ENCODE measurements around the gene TNRC18.

Gene TNRC18

DNA sequence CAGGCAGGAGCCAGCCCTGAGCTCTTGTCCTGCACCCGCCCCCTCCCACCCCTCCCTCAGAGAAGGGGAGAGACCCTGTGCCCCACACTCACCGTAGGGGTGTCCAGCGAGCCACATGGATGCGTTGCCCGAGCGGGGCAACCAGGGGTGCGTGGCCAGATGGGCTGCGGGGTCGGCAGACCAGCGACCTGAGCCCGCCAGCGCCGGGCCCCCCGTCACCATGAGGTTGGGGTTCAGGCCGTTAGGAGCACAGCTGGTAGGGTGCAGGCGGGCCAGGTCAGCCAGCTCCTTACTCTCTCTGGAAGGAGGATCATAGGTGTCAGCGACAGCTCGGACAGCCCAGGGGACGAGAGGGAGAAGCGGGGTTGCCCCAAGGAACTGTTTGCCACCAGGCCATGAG lies 46.4 kb downstream of the TNRC18 start:
- no peaks in the 10 kb centered on the region; the same call in 1 of the 2 replicates for H3K36me3 ChIP-seq
- peaks cover 3% of the 10 kb centered on the region for H3K4me1 ChIP-seq
- TF ChIP-seq, protein P1, sequence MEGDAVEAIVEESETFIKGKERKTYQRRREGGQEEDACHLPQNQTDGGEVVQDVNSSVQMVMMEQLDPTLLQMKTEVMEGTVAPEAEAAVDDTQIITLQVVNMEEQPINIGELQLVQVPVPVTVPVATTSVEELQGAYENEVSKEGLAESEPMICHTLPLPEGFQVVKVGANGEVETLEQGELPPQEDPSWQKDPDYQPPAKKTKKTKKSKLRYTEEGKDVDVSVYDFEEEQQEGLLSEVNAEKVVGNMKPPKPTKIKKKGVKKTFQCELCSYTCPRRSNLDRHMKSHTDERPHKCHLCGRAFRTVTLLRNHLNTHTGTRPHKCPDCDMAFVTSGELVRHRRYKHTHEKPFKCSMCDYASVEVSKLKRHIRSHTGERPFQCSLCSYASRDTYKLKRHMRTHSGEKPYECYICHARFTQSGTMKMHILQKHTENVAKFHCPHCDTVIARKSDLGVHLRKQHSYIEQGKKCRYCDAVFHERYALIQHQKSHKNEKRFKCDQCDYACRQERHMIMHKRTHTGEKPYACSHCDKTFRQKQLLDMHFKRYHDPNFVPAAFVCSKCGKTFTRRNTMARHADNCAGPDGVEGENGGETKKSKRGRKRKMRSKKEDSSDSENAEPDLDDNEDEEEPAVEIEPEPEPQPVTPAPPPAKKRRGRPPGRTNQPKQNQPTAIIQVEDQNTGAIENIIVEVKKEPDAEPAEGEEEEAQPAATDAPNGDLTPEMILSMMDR (IDR thresholded peaks at IDR 0.05; ENCODE audit: low read depth, low read length) = no peak
- H3K9me3 ChIP-seq = no peaks in the 10 kb centered on the region
- no peak overlapping the region for H3K4me3 ChIP-seq (ENCODE audit: low read depth, low read length)
- DNase-seq = no peak
- H3K27me3 ChIP-seq = no peaks in the 10 kb centered on the region

DNA sequence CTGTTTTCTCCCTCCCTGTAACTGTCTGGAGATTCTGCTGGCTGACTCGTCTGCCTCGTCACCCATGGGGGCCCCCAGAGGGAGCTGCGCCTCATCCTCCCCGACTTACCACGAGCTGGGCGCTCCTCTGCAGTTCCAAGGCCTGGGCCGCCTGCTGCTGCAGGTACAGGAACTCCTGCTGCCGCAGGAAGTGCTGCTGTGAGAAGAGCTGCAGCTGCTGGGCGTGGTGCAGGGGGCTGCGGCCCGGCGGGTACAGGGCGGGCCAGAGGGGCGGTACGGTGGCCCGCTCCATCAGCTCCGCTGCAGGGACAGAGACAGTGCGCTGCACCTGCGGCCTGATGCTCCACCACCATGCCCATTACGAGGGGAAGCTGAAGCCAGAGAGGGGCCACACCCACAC lies 47.7 kb downstream of the TNRC18 start:
- TF ChIP-seq, protein P1 (IDR thresholded peaks at IDR 0.05; ENCODE audit: low read depth, low read length) = no peak

DNA sequence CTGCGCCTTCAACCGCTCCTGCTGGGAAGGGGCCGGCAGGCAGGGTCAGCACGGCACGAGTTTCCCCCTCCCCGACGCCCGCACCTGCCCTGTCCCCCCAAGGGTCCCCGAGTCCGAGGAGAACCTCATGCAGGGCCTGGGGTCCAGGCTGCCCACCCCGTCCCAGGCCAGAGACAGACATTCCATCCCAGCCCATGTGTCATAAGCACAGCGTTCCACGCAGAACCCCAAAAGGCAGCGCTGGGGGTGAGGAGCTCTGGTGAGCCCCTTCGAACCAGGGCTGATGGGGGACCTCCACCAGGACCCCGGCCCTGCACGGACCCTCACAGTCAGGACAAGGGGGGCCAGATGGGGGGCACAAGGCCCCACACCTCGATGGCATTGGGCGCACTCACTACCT lies 49.2 kb downstream of the TNRC18 start:
- DNase-seq = no peak
- Histone ChIP-seq H3K4me3 (ENCODE audit: low read depth, low read length) (no peak overlapping the region), H3K36me3 (peaks cover 6% of the 10 kb centered on the region), H3K4me1 (no peaks in the 10 kb centered on the region), H3K27me3 (no peaks in the 10 kb centered on the region), H3K9me3 (no peaks in the 10 kb centered on the region)
- TF ChIP-seq, protein P1 (IDR thresholded peaks at IDR 0.05; ENCODE audit: low read depth, low read length) = no peak

More for the DNA sequence above, 47.7 kb downstream of the TNRC18 start:
- no peaks in the 10 kb centered on the region for H3K4me1 ChIP-seq
- no peak for DNase-seq
- no peaks in the 10 kb centered on the region for H3K27me3 ChIP-seq
- no peaks in the 10 kb centered on the region; the same call in 1 of the 2 replicates for H3K36me3 ChIP-seq
- H3K4me3 ChIP-seq (ENCODE audit: low read depth, low read length) = no peak overlapping the region
- H3K9me3 ChIP-seq = no peaks in the 10 kb centered on the region

DNA sequence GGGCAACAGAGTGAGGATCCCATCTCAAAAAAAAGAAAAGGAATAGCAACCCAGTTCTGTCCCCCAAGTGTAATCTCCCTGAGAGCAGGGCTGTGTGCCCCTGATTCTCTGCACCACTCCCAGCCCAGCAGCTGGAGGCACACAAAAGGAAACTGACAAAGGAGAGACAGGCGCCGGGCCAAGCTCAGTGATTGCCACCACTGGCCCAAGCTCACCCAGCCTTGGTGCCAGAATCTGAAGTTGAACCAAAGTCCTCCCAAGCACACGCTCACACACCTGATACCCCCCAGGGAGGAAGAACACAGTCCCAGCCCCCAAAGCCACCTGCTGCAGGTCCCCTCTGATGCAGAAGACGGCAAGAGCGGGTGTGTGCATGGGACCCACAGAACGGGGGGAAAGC lies 50.3 kb downstream of the TNRC18 start:
- DNase-seq = no peak
- H3K27me3 ChIP-seq = no peaks in the 10 kb centered on the region
- H3K36me3 ChIP-seq = peaks cover 6% of the 10 kb centered on the region
- H3K4me3 ChIP-seq (ENCODE audit: low read depth, low read length) = no peak overlapping the region
- no peaks in the 10 kb centered on the region for H3K9me3 ChIP-seq
- TF ChIP-seq, protein P1 (IDR thresholded peaks at IDR 0.05; ENCODE audit: low read depth, low read length) = no peak
- no peaks in the 10 kb centered on the region for H3K4me1 ChIP-seq

DNA sequence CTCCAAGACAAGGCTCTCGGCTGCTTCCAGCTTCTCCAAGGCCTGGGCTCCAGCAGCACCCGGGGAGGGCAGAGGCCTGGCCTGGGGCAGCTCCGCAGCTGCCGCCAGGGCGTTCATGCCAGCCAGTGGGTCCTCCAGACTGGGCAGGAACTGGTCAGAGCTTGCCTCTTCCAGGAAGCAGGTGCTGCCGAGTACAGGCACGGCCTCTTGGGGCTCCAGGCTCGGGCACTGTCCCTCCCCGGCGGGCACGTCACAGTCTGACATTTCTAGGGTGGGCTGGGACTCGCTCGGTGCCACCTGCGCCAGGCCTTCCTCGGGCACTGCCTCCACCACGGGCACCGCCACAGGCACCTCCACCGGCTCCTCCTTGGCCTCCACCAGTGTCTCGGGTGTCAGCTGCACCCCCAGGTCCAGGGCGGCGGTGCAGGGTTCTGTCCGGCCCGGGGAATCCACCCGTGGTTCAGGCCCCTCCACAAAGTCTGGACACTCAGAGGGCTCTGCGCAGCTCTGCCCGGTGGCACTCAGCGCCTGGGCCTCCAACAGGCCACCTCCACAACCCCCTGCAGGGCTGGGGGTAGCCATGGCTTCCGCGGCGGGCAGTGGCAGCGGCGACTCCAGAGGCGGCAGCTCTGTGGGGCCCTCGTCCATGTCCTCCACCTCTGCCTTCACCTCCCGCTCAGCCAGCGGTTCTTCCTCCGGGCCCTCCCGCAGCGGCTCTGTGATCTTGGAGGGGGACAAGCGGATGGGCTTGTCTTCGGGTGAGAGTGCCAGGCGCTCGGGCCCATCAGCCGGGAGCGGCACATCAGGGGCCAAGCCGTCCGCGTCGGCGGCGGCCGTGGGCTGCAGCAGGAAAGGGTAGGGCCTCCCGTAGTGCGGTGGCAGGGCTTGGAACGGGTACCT lies 52.9 kb downstream of the TNRC18 start:
- no peaks in the 10 kb centered on the region for H3K27me3 ChIP-seq
- TF ChIP-seq, protein P1 (IDR thresholded peaks at IDR 0.05; ENCODE audit: low read depth, low read length) = no peak
- H3K4me3 ChIP-seq (ENCODE audit: low read depth, low read length) = no peak overlapping the region
- peaks cover 6% of the 10 kb centered on the region for H3K36me3 ChIP-seq
- no peak for DNase-seq
- H3K9me3 ChIP-seq = no peaks in the 10 kb centered on the region
- H3K4me1 ChIP-seq = no peaks in the 10 kb centered on the region

DNA sequence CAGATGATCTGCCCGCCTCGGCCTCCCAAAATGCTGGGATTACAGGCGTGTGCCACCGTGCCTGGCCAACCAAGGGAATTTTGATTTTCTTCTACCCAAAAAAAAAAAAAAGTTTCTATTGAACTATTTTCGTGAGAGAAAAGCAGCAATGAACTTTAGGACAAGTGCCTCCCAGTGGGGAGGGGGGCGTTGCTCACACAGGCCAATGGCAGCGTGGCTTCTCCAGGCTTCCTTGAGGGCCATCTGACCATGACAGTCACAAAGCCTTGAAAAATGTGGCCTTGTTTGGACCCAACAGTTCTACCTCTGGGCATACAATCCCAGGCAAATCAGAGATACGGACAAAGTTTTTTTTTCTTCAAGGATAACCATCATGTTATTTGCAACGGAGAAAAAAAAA lies 56.0 kb downstream of the TNRC18 start:
- peaks cover 6% of the 10 kb centered on the region for H3K36me3 ChIP-seq
- TF ChIP-seq, protein P1 (IDR thresholded peaks at IDR 0.05; ENCODE audit: low read depth, low read length) = no peak
- no peaks in the 10 kb centered on the region for H3K27me3 ChIP-seq
- H3K4me1 ChIP-seq = no peaks in the 10 kb centered on the region
- H3K4me3 ChIP-seq (ENCODE audit: low read depth, low read length) = no peak overlapping the region
- no peak for DNase-seq
- no peaks in the 10 kb centered on the region for H3K9me3 ChIP-seq

All from BE2C (cell line).